HUDEP-2 (cell line): ENCODE data around the gene NUMBL.

Experiments
- DNase-seq, 76 experiments: peaks; one replicate each; lab custom pipeline; 2025; ENCODE audit not compliant: unreplicated experiment in 76 of 76; lab: John Stamatoyannopoulos, UW

Gene NUMBL

GRCh38 chr19:40716482-40717324 is 26.3 kb upstream of the NUMBL start, which contains the start of the genes COQ8B and ITPKC:
Gene COQ8B, minus strand, starts transcription at chr19:40716886. Its CDS starts 2,254 bp downstream, at chr19:40714632.
Gene ITPKC, plus strand, starts transcription at chr19:40717112. Its CDS starts 24 bp downstream, at chr19:40717136.
- DNase-seq = peak; percentile 57 to 100 (median 97)

GRCh38 chr19:40716031-40716481 is 25.6 kb upstream of the NUMBL start:
- DNase-seq = peak in 36 of 76 experiments; percentile 27 to 73 (median 50)

GRCh38 chr19:40714441-40715299 is 24.2 kb upstream of the NUMBL start:
- DNase-seq = peak in 74 of 76 experiments; percentile 59 to 96 (median 89)

- no peak for DNase-seq
Measured at GRCh38 chr19:40713939-40714338, 23.5 kb upstream of the NUMBL start.

GRCh38 chr19:40709817-40710216 is 19.4 kb upstream of the NUMBL start:
- DNase-seq = no peak

GRCh38 chr19:40707615-40708014 is 17.2 kb upstream of the NUMBL start:
- DNase-seq = no peak

GRCh38 chr19:40705950-40706619 is 15.6 kb upstream of the NUMBL start:
- DNase-seq = no peak

- no peak for DNase-seq
Measured at GRCh38 chr19:40705362-40705651, 14.9 kb upstream of the NUMBL start.

- no peak for DNase-seq
Measured at GRCh38 chr19:40704491-40705361, 14.3 kb upstream of the NUMBL start.

GRCh38 chr19:40703029-40703755 is 12.7 kb upstream of the NUMBL start:
- no peak for DNase-seq

GRCh38 chr19:40702337-40703012 is 12.0 kb upstream of the NUMBL start:
- peak in 70 of 76 experiments; percentile 11 to 88 (median 66) for DNase-seq

- no peak for DNase-seq
Measured at GRCh38 chr19:40701758-40702157, 11.3 kb upstream of the NUMBL start.

- DNase-seq = no peak
Measured at GRCh38 chr19:40700083-40700482, 9.6 kb upstream of the NUMBL start.

GRCh38 chr19:40697007-40697406 is 6.6 kb upstream of the NUMBL start:
- no peak for DNase-seq

GRCh38 chr19:40695881-40696280 is 5.4 kb upstream of the NUMBL start:
- no peak for DNase-seq

- DNase-seq = no peak
Measured at GRCh38 chr19:40693896-40694295, 3.4 kb upstream of the NUMBL start.

GRCh38 chr19:40693150-40693788 is 2.8 kb upstream of the NUMBL start:
- DNase-seq = peak in 3 of 76 experiments; percentile 7 to 16 (median 11)

GRCh38 chr19:40692212-40692551 is 1.7 kb upstream of the NUMBL start:
- peak in 1 of 76 experiments; percentile 30 for DNase-seq
